Medulla oblongata (tissue), 1 donor: Measurements from ENCODE around the gene PCNP.
A peak's percentile ranks its signal among the peaks of the same experiment; 100 is the strongest.
"Not testable (repeated sequence)": the region's sequence is repeated elsewhere in the genome, so short reads cannot be mapped to it uniquely, and the experiment has no call there.

Experiments
- DNase-seq: peaks from one replicate; pipeline ENCODE4 v3.0.0-alpha.2; 2015; ENCODE audit errors: extremely low spot score

The PCNP gene

DNA sequence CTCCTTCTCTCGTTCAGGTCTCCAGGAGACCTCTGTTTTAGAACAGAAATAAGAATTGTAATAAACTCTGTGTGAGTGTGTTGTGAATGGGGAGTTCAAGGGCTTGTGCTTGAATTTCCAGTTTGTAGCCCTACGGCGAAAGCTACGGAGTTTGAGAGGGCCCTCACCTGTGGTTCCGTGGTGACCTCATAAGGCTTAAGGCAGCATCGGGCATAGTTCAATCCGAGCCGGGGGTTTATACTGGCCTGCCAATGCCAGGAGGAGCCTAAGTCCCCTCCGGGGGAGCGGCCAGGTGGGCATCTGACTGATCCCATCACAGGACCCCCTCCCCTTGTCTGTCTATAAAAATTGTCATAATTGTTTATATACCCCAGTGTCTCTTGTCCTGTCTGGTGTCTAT lies 59.2 kb downstream of the PCNP start:
- DNase-seq, result no peak

- no peak for DNase-seq
Observed at GRCh38 chr3:101634591-101635196, 60.7 kb downstream of the PCNP start.

GRCh38 chr3:101635345-101635744 lies 61.4 kb downstream of the PCNP start:
- DNase-seq, result no peak

DNA sequence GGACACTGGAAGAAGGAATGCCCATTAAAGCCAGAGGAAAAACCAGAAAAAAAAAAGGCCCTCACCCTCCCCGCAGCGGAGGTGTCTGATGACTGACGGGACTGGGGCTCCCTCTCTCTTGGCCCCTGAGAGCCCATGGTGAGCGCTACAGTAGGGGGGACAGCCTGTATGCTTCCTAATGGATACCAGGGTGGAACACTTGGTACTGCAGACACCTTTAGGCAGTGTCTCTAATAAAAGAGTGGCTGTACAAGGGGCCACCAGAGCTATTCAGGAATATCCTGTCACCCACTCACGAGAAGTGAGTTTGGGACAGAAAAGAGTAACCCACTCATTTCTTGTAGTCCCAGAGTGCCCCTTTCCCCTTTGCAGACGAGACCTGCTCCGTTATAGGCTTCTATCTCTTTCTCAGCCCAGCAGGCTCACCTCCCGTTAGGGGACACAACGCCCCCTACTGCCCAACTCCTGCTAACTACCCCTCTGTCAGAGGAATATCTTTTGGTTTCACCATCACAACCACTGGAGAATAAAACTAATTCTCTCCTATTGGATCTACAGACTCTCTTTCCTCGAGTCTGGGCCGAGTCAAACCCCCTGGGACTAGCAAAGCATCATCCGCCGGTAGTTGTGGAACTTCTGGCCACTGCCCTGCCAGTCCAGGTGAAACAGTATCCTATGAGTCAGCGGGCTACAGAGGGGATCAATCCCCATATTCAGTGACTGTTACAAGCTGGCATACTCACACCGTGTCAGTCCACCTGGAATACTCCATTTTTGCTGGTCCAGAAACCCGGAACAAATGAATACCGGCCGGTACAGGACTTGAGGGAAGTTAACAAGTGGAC lies 62.2 kb downstream of the PCNP start:
- peak; percentile 36 for DNase-seq

DNA sequence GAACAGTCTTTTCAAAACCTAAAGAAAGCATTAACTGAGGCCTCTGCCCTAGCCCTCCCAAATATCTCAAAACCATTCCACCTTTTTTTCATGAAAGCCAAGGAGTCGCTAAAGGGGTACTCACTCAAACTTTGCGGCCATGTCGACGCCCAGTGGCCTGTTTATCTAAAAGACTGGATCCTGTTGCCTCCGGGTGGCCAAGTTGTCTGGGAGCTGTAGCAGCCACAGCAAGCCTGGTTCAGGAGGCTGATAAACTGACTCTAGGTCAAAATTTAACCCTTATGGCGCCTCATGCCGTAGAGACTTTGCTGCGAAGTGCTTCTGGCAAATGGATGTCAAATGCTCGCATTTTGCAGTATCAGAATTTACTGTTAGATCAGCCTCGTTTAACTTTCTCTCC lies 63.5 kb downstream of the PCNP start:
- no peak for DNase-seq

- no peak for DNase-seq
Observed at GRCh38 chr3:101638261-101638745, 64.3 kb downstream of the PCNP start.

DNA sequence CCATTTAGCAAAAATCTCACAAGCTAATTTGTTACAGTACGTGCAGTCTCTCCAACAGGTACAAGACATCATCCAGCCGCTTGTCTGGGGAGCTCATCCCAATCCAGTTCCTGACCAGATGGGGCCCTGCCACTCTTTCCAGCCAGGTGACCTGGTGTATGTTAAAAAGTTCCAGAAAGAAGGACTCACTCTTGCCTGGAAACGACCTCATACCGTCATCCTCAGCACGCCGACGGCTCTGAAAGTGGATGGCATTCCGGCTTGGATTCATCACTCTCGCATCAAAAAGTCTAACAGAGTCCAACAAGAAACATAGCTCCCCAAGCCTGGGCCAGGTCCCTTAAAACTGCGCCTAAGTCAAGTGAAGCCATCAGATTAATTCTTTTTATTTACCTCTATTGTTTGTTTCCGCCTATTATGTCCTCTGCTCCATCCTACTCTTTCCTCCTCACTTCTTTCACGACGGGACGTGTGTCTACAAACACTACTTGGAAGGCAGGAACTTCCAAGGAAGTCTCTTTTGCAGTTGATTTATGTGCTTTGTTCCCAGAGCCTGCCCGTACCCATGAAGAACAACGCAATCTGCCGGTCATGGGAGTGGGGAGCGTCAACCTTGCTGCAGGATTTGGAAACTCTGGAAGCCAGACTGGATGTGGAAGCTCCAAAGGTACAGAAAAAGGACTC lies 65.4 kb downstream of the PCNP start:
- DNase-seq, result no peak

DNA sequence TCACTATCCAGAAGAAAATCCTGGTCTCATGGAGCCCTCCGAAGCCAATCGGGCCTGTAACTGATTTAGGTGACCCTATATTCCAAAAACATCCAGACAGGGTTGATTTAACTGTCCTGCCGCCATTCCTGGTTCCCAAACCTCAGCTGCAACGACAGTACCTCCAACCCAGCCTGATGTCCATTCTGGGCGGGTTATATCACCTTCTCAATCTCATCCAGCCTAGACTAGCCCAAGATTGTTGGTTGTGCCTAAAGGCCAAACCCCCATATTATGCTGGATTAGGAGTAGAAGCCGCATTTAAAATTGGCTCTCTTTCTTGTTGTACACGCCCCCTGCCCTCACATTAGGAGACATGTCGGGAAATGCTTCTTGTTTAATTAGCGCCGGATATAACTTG lies 66.3 kb downstream of the PCNP start:
- DNase-seq, result no peak

DNA sequence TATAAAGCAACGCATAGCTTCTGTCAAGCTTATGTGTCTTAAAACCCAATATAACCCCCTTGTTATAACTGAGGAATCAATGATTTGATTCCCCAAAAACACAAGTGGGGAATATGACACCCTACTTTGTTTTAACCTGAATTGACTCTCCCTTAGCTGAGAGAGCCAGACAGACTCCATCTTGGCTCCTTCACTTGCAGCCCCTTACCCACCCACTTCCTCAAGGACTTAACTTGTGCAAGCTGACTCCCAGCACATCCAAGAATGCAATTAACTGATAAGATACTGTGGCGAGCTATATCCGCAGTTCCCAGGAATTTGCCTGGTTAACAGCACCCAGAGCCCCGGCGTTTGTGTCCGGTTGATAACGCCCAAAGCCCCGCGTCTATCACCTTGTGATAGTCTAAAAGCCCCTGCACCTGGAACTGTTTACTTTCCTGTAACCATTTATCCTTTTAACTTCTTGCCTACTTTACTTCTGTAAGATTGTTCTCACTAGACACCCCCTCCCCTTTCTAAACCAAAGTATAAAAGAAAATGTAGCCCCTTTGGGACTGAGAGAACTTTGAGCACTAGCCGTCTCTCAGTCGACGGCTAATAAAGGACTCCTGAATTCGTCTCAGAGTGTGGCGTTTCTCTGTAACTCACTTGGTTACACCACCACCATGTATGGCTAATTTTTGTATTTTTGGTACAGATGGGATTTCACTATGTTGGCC lies 67.6 kb downstream of the PCNP start:
- DNase-seq, result not testable (repeated sequence)

DNA sequence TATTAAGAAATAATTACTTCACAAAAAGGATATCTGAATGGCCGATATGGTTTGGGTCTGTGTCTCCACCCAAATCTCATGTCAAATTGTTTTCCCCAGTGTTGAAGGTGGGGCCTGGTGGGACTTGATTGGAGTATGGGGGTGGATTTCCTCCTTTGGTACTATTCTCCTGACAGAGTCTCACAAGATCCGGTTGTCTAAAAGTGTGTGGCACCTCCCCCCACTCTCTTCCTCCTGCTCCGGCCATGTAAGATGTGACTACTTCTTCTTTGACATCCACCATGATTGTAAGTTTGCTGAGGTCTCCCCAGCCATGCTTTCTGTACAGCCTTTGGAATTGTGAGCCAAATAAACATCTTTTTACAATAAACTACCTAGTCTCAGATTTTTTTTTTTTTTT lies 68.5 kb downstream of the PCNP start:
- no peak for DNase-seq

DNA sequence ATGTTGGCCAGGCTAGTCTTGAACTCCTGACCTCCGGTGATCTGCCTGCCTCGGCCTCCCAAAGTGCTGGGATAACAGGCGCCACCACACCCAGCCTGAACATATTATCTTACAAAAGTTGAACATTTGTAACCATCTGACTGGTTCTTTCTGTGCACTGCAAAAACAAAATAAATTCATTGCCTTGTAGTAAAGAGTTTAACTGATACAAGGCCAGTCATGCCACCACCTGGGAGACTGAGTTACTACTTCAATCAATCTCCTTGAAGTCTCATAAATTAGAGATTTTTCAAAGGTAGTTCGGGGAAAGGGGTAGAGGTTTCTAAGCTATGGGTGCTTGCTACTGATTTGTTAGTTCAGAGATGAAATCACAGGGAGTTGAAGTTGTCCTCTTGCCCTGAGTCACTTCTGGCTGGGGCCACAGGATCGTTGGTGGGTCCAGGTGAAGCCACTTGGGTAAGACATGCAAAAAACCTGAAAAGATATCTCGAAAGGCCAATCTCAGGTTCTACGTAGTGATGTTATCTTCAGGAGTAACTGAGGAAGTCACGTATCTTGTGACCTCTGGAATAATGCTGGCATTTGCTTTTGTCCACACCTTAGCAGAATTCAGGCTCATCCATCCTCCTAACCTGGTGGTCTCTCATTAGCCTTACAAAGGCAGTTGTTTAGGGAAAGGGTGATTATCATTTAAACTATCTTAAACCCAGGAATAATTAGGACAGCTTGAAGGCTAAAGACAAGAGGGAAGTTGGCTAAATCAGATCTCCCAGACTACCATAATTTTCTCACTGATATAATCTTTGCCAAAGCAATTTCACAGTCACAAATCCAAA lies 69.2 kb downstream of the PCNP start:
- DNase-seq, result no peak
